ENCODE results near the gene BOK. TPM values are rescaled to one million over a fixed set of nuclear protein-coding genes. Genes with fewer than 3 reads are reported as not detected.
A peak's percentile ranks its signal among the peaks of the same experiment; 100 is the strongest.

Gene BOK
- total and polyA plus RNA-seq, 2 of the 13 experiments (the other 11 are each of a cell fraction or from before 2014, with no cell fraction given): 35.5 to 39.2 TPM

DNA sequence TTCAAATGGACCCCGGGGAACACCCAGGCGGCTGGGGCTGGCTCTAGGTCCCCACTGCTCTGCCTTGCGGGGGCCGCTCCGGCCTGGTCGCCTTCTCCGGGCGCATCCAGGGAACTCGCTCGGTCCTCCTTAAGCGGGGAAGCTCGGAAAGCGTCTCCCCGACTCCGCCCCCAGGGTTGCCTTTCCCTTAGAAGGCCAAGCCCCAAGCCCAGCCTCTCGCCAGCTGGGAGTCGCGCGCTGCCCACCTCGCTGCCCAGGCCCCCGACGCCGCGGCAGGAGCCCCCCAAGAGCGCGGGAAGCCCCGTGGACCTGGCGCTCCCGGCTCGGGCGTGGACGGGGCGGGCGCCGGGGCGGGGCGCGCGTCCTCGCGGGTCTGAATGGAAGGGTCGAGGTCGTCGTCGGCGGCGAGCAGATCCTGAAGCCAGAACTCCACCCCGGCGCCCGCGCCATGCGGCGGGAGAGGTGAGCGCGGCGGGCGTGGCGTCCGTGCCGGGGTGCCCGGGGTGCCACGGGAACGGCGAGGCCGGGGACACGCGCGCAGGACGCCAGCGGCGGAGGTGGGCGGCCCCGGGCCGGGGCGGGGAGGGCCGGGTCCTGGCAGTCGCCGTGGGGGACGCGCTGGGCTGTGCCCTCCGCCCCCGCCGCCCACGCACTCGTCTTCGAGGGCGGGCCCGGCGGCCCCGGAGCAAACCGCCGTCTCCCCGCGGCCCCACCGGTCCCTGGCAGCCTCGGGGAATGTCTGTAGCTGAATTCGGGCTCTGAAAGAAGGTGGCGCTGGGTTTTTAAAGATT lies at the start of gene BOK (continued):
- TF ChIP-seq, protein P1, sequence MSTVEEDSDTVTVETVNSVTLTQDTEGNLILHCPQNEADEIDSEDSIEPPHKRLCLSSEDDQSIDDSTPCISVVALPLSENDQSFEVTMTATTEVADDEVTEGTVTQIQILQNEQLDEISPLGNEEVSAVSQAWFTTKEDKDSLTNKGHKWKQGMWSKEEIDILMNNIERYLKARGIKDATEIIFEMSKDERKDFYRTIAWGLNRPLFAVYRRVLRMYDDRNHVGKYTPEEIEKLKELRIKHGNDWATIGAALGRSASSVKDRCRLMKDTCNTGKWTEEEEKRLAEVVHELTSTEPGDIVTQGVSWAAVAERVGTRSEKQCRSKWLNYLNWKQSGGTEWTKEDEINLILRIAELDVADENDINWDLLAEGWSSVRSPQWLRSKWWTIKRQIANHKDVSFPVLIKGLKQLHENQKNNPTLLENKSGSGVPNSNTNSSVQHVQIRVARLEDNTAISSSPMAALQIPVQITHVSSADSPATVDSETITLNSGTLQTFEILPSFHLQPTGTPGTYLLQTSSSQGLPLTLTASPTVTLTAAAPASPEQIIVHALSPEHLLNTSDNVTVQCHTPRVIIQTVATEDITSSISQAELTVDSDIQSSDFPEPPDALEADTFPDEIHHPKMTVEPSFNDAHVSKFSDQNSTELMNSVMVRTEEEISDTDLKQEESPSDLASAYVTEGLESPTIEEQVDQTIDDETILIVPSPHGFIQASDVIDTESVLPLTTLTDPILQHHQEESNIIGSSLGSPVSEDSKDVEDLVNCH (CRISPR knock-in tag; IDR thresholded peaks at IDR 0.05): no peak
- TF ChIP-seq SIX1 (CRISPR knock-in tag; IDR thresholded peaks at IDR 0.05; ENCODE audit: borderline replicate concordance) (no peak), HHEX (CRISPR knock-in tag; IDR thresholded peaks at IDR 0.05) (no peak), KAT2B (IDR thresholded peaks at IDR 0.05; ENCODE audit: borderline replicate concordance, low read depth, low read length) (no peak), ZNF296 (CRISPR knock-in tag; conservative IDR thresholded peaks at IDR 0.05) (no peak), ZNF224 (CRISPR knock-in tag; IDR thresholded peaks at IDR 0.05) (no peak), ZNF235 (CRISPR knock-in tag; IDR thresholded peaks at IDR 0.05; ENCODE audit: borderline replicate concordance) (no peak), TBX2 (CRISPR knock-in tag; IDR thresholded peaks at IDR 0.05; ENCODE audit: borderline replicate concordance) (peak; percentile 47; the same call in 1 of the 2 replicates), ELF3 (CRISPR knock-in tag; IDR thresholded peaks at IDR 0.05) (peak; percentile 28; the same call in 1 of the 2 replicates), NPAS2 (CRISPR knock-in tag; IDR thresholded peaks at IDR 0.05; ENCODE audit: borderline replicate concordance) (no peak), ZBTB21 (CRISPR knock-in tag; IDR thresholded peaks at IDR 0.05) (no peak), SIN3B (IDR thresholded peaks at IDR 0.05; ENCODE audit: low read length) (no peak), ZNF12 (CRISPR knock-in tag; IDR thresholded peaks at IDR 0.05) (no peak), RARG (CRISPR knock-in tag; IDR thresholded peaks at IDR 0.05; ENCODE audit: low read depth) (no peak), CEBPB (IDR thresholded peaks at IDR 0.05; ENCODE audit: borderline replicate concordance, low read depth, low read length) (no peak), MTF2 (CRISPR knock-in tag; IDR thresholded peaks at IDR 0.05; ENCODE audit: borderline replicate concordance) (no peak)
- TF ChIP-seq, protein P2, sequence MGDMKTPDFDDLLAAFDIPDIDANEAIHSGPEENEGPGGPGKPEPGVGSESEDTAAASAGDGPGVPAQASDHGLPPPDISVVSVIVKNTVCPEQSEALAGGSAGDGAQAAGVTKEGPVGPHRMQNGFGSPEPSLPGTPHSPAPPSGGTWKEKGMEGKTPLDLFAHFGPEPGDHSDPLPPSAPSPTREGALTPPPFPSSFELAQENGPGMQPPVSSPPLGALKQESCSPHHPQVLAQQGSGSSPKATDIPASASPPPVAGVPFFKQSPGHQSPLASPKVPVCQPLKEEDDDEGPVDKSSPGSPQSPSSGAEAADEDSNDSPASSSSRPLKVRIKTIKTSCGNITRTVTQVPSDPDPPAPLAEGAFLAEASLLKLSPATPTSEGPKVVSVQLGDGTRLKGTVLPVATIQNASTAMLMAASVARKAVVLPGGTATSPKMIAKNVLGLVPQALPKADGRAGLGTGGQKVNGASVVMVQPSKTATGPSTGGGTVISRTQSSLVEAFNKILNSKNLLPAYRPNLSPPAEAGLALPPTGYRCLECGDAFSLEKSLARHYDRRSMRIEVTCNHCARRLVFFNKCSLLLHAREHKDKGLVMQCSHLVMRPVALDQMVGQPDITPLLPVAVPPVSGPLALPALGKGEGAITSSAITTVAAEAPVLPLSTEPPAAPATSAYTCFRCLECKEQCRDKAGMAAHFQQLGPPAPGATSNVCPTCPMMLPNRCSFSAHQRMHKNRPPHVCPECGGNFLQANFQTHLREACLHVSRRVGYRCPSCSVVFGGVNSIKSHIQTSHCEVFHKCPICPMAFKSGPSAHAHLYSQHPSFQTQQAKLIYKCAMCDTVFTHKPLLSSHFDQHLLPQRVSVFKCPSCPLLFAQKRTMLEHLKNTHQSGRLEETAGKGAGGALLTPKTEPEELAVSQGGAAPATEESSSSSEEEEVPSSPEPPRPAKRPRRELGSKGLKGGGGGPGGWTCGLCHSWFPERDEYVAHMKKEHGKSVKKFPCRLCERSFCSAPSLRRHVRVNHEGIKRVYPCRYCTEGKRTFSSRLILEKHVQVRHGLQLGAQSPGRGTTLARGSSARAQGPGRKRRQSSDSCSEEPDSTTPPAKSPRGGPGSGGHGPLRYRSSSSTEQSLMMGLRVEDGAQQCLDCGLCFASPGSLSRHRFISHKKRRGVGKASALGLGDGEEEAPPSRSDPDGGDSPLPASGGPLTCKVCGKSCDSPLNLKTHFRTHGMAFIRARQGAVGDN (CRISPR knock-in tag; IDR thresholded peaks at IDR 0.05): peak; percentile 64
- TF ChIP-seq, protein P3, sequence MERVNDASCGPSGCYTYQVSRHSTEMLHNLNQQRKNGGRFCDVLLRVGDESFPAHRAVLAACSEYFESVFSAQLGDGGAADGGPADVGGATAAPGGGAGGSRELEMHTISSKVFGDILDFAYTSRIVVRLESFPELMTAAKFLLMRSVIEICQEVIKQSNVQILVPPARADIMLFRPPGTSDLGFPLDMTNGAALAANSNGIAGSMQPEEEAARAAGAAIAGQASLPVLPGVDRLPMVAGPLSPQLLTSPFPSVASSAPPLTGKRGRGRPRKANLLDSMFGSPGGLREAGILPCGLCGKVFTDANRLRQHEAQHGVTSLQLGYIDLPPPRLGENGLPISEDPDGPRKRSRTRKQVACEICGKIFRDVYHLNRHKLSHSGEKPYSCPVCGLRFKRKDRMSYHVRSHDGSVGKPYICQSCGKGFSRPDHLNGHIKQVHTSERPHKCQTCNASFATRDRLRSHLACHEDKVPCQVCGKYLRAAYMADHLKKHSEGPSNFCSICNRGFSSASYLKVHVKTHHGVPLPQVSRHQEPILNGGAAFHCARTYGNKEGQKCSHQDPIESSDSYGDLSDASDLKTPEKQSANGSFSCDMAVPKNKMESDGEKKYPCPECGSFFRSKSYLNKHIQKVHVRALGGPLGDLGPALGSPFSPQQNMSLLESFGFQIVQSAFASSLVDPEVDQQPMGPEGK (CRISPR knock-in tag; IDR thresholded peaks at IDR 0.05): peak; percentile 53
- TF ChIP-seq, protein P4, sequence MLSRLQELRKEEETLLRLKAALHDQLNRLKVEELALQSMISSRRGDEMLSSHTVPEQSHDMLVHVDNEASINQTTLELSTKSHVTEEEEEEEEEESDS (CRISPR knock-in tag; IDR thresholded peaks at IDR 0.05; ENCODE audit: borderline replicate concordance): no peak
- TF ChIP-seq, protein P5, sequence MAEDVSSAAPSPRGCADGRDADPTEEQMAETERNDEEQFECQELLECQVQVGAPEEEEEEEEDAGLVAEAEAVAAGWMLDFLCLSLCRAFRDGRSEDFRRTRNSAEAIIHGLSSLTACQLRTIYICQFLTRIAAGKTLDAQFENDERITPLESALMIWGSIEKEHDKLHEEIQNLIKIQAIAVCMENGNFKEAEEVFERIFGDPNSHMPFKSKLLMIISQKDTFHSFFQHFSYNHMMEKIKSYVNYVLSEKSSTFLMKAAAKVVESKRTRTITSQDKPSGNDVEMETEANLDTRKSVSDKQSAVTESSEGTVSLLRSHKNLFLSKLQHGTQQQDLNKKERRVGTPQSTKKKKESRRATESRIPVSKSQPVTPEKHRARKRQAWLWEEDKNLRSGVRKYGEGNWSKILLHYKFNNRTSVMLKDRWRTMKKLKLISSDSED (CRISPR knock-in tag; IDR thresholded peaks at IDR 0.05): no peak
